Parathyroid adenoma (tissue), 2 donors: ENCODE results near the gene SHH.
A peak's percentile ranks its signal among the peaks of the same experiment; 100 is the strongest.

Experiments
- H2AFZ ChIP-seq: fragments of 300-600 bp; sonication (generic); one replicate; pipeline ENCODE4 v1.7.0; 2017; ENCODE audit warnings: antibody characterized with exemption, mild to moderate bottlenecking
- H3K27ac ChIP-seq: fragments of 300-600 bp; sonication (generic); one replicate; pipeline ENCODE4 v1.7.0; 2017
- H3K27me3 ChIP-seq: fragments of 300-600 bp; sonication (generic); one replicate; pipeline ENCODE4 v1.7.0; 2017; ENCODE audit warnings: low read length; ENCODE audit not compliant: control insufficient read depth, insufficient read depth
- H3K36me3 ChIP-seq: fragments of 300-600 bp; sonication (generic); one replicate; pipeline ENCODE4 v1.7.0; 2017; ENCODE audit warnings: low read length; ENCODE audit not compliant: control insufficient read depth, insufficient read depth
- H3K4me1 ChIP-seq: fragments of 300-600 bp; sonication (generic); one replicate; pipeline ENCODE4 v1.7.0; 2017; ENCODE audit warnings: control low read depth
- H3K4me2 ChIP-seq: fragments of 300-600 bp; sonication (generic); one replicate; pipeline ENCODE4 v1.7.0; 2017; ENCODE audit warnings: low read length
- H3K4me3 ChIP-seq: fragments of 300-600 bp; sonication (generic); one replicate; pipeline ENCODE4 v1.7.0; 2017; ENCODE audit warnings: low read depth, low read length
- H3K79me2 ChIP-seq: fragments of 300-600 bp; sonication (generic); one replicate; pipeline ENCODE4 v1.7.0; 2017; ENCODE audit warnings: control low read depth
- H3K9ac ChIP-seq: fragments of 300-600 bp; sonication (generic); one replicate; pipeline ENCODE4 v1.7.0; 2017; ENCODE audit warnings: mild to moderate bottlenecking
- H3K9me3 ChIP-seq: fragments of 300-600 bp; sonication (generic); one replicate; pipeline ENCODE4 v1.7.0; 2017; ENCODE audit warnings: low read length; ENCODE audit not compliant: control insufficient read depth
- TF ChIP-seq, protein P1 (sequence below): fragments of 300-600 bp; sonication (generic); IDR thresholded peaks from one replicate; pipeline ENCODE4 v1.7.0; 2017; ENCODE audit warnings: antibody characterized with exemption, mild to moderate bottlenecking
- donor health status: primary hyperparathyroidism.

The SHH gene

DNA sequence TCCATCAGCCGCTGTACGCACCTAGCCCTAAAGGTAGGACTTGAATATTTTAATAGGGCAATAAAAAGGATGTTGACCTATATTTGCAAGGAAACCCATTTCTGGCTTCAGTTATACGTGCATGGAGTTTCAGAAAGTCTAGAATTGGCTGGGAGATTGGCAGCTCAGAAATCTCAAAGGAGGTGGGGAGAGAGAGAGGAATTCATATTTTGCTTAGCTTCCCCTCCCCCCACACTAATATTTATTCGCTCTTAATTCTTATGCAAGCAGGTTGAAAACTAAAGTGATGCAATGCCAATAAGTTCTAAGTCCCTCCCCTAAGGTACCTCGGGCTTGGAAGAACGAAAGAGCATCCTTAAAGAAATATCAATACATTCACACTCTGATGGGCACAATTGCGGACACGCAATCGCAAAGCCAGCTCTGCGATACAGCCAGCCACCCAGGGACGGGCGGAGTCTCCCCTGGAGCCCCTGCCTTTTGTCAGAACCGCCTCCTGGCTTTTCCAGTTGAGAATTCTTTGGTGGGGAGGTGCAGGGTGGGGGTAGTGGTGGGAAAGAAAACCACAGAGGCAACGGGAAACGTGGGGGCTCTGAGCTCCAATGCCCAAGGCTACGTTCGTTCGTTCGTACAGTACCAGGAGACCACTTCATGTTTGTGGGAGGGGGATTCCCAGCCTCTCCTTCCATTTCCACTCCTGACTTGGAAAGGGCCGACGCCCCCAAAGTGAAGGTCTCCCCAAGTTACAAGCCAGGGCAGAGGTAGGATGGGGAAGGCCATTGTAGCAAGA lies 1.3 kb downstream of the SHH start:
- Histone ChIP-seq H3K9ac (no peak overlapping the region), H3K79me2 (no peaks in the 10 kb centered on the region), H3K4me1 (no peaks in the 10 kb centered on the region), H3K27me3 (peaks cover 7% of the 10 kb centered on the region), H3K4me2 (no peak overlapping the region), H3K4me3 (no peak overlapping the region), H3K36me3 (no peaks in the 10 kb centered on the region), H2AFZ (no peak overlapping the region), H3K27ac (no peak overlapping the region), H3K9me3 (no peaks in the 10 kb centered on the region)
- TF ChIP-seq, protein P1, sequence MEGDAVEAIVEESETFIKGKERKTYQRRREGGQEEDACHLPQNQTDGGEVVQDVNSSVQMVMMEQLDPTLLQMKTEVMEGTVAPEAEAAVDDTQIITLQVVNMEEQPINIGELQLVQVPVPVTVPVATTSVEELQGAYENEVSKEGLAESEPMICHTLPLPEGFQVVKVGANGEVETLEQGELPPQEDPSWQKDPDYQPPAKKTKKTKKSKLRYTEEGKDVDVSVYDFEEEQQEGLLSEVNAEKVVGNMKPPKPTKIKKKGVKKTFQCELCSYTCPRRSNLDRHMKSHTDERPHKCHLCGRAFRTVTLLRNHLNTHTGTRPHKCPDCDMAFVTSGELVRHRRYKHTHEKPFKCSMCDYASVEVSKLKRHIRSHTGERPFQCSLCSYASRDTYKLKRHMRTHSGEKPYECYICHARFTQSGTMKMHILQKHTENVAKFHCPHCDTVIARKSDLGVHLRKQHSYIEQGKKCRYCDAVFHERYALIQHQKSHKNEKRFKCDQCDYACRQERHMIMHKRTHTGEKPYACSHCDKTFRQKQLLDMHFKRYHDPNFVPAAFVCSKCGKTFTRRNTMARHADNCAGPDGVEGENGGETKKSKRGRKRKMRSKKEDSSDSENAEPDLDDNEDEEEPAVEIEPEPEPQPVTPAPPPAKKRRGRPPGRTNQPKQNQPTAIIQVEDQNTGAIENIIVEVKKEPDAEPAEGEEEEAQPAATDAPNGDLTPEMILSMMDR, result no peak

DNA sequence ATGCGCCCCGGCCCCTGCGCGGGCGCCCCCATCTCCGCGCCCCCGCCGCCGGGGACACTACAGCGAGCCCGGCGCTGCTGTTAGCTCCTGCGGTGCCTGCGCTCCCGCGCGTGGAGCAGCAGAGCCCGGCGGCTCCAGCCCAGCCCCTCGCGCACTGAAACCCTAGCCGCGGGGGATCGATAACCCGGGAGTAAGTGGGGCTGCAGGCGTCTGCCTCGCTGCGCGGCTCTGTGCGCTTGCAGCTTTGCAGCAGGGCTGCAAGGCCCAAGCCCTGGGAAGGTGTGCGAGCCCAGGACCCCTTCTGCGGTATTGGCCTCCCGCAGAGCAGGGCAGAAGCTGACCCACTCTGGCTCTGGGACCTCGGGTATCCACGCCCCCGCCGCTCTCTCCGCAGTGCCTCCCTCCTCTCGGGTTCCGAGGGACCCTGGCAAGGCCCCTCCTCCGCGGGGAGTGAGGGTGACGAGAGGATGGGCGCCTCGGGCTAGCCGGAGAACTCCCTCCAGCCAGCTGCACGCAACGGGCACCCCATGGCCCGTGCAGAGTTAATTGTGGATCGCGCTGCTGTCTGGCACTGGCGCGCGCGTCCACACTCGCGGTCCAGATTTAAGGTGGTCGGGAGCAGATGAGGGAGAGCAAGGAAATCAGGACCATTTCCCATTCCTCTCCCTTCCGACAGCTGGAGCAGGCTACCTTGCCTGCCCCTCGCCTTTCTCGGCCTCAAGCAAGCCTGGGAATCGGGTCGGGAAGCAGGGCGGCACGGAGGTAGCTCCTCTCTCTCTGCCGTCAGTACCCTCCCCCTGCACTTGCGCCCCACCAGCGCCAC lies 2.1 kb downstream of the SHH start:
- Histone ChIP-seq H3K36me3 (no peaks in the 10 kb centered on the region), H3K9ac (no peak overlapping the region), H3K4me1 (no peaks in the 10 kb centered on the region), H3K27ac (no peak overlapping the region), H3K9me3 (no peaks in the 10 kb centered on the region), H3K27me3 (peaks cover 7% of the 10 kb centered on the region), H3K79me2 (no peaks in the 10 kb centered on the region), H3K4me2 (no peak overlapping the region), H3K4me3 (no peak overlapping the region), H2AFZ (no peak overlapping the region)
- TF ChIP-seq, protein P1, result no peak

DNA sequence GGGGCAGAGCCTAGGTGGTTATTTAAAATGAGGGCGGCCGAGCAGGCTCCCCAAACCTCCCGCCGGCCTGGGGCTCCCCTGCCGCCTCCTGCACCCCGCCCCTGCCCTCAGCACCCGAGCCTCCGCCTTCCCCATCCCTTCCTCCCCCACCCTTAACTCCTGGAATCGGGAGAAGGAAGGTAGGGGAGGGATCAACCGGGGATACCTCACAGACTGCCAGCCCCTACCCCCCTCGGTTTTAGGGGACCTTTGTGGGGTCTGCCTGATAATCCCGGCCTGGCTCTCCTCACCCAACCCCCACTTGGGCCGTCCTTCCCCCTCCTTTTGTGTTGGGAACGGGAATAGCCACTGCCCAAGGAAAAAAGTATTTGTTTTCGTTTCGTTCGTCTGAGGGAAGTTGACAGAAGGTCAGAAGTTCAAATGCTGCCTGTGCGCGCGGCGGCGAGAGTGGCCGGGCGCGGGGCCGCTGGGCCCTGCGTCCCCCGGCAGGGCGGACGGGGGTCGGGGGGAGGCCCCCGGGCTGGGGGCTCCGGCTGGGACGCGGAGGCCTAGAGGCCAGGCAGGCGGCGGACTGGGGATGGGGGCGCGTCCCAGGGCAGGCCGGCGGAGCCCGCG lies 2.8 kb downstream of the SHH start:
- Histone ChIP-seq H3K9ac (no peak overlapping the region), H3K27me3 (peaks cover 7% of the 10 kb centered on the region), H2AFZ (no peak overlapping the region), H3K79me2 (no peaks in the 10 kb centered on the region), H3K4me3 (no peak overlapping the region), H3K4me2 (no peak overlapping the region), H3K4me1 (peaks cover 3% of the 10 kb centered on the region), H3K27ac (no peak overlapping the region), H3K36me3 (no peaks in the 10 kb centered on the region), H3K9me3 (no peaks in the 10 kb centered on the region)
- TF ChIP-seq, protein P1, result no peak

DNA sequence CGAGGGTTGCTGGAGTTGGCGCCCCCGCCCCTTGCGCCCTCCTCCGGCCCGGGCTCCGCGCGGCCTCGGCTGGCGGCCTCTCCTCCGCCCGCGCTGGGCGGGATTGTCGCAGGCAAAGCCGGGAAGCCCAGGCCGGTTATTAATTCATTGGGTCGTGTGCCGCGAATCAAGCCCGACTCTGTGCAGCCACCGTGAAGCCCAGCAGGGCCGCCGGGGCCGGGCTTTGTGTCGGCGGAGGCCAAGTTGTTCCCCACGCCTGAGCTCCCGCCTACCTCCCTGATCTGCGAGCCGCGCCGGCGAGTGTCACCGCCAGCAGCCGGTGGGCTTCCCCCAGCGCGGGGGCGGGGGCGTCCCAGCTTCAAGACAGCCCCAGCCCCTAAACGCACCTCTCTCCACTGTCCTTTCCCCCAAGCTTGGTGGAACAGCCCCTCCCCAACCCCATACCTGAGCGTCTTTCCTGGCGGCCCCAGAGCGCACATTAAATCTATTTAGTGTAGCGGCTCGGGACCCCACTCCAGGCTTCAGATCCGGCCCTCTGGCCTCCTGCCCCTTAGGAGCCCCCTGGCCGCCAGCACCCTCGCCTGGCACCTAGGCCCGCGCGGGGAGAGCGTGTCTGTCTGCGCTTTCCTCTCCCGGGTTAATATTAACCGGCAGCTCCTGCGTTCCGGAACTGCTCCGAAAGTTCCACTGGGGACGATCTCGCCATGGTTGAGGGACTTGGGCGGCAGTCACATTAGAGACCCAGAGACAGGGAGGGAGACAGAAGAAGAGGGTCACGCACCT lies 3.5 kb downstream of the SHH start:
- no peak overlapping the region for H3K9ac ChIP-seq
- H3K36me3 ChIP-seq, result no peaks in the 10 kb centered on the region
- H3K4me2 ChIP-seq, result peak overlapping the region; percentile 26
- TF ChIP-seq, protein P1, result no peak
- H3K27me3 ChIP-seq, result peaks cover 7% of the 10 kb centered on the region
- H3K4me1 ChIP-seq, result peaks cover 4% of the 10 kb centered on the region
- no peaks in the 10 kb centered on the region for H3K9me3 ChIP-seq
- no peaks in the 10 kb centered on the region for H3K79me2 ChIP-seq
- no peak overlapping the region for H2AFZ ChIP-seq
- no peak overlapping the region for H3K27ac ChIP-seq
- H3K4me3 ChIP-seq, result no peak overlapping the region
